GM20000 (cell line): ENCODE results near the gene DHRS12.

Experiments used
- DNase-seq: peaks from one replicate; pipeline ENCODE4 v3.0.0; 2012; ENCODE audit warnings: low spot score
- CTCF ChIP-seq: IDR thresholded peaks from 2 replicates; pipeline ENCODE4 v1.5.1; 2012; ENCODE audit warnings: mild to moderate bottlenecking, control low read depth; ENCODE audit errors: extremely low read depth, missing control alignments

The DHRS12 gene

DNA sequence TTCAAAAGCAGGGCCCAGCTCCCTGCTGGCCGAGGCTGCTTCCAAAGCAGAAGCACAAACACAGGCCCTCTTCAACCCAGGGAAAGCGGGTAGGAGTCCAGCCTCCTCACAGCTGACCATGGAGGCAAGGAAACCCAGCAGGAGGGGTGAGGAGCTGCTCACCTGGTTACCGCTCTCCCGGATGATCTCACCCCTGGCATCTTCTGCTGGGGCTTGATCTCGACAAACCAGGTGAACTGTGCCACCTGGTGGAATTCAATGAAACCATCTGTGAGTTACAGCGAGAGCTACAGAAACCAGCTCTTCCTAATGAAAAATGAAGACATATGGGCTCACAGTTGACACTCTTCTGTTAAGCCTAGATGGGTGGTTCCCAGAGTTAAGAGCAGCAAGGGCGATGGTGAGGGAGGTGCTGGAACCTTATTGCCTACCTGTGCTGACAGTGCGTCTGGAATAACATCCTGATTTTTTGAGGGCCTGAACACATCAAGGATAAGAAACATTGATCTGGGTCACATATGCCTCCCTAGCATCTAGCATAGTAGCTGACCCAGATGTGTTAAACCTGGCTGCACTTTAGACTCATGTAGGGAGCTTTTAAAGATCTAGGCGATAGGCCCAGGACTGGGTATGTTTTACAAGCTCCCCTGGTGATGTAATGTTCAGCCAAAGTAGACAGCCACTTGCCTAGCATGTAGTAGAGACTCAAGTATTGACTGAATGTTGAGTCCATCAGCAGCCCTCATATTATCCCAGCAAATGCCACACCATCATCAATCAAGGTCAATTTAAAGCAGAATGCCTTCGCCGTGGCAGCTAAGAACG, 6.1 kb downstream of the DHRS12 start:
- peak; percentile 68 for DNase-seq
- TF ChIP-seq CTCF, result peak; percentile 39

- no peak for TF ChIP-seq CTCF
Observed at GRCh38 chr13:51796546-51796945, 7.4 kb downstream of the DHRS12 start.

GRCh38 chr13:51795419-51795818, 8.5 kb downstream of the DHRS12 start:
- no peak for DNase-seq
- TF ChIP-seq CTCF, result no peak

More at GRCh38 chr13:51796546-51796945, 7.4 kb downstream of the DHRS12 start:
- DNase-seq, result no peak

- no peak for DNase-seq
- no peak for TF ChIP-seq CTCF
Observed at GRCh38 chr13:51794964-51795363, 9.0 kb downstream of the DHRS12 start.

DNA sequence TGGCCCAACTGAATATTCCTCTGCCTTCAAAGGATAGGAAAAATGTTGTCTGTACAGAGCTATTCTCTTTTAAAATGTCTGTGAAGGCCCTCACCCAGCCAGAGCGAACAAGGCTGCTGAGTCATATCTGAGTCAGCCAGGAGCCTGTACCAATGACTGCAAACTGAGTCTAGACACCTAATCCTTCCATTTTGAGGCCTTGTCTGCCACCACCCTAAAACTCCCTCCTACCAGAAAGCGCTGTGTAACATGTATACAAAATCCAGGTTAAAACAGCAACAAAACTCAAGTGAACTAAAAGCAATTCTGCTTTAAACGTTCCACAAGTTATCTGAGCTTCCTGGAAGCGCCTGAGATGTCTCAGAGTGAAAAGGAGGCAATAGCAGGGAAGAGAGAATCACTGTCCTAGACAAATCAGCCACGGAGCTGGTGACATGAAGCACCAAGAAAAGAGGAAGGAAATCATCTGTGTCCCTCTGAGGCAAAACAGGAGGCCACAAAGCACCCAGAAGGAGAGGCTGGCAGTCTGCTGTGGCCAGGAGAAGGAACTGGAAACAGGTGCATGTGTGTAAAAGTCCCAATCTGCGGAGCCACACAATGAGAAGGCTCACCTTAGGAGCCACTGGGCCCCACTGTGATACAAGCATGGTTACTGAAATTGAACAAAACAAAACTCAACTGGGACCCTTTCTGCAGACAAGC, 10.2 kb downstream of the DHRS12 start:
- no peak for TF ChIP-seq CTCF
- DNase-seq, result peak; percentile 52

DNA sequence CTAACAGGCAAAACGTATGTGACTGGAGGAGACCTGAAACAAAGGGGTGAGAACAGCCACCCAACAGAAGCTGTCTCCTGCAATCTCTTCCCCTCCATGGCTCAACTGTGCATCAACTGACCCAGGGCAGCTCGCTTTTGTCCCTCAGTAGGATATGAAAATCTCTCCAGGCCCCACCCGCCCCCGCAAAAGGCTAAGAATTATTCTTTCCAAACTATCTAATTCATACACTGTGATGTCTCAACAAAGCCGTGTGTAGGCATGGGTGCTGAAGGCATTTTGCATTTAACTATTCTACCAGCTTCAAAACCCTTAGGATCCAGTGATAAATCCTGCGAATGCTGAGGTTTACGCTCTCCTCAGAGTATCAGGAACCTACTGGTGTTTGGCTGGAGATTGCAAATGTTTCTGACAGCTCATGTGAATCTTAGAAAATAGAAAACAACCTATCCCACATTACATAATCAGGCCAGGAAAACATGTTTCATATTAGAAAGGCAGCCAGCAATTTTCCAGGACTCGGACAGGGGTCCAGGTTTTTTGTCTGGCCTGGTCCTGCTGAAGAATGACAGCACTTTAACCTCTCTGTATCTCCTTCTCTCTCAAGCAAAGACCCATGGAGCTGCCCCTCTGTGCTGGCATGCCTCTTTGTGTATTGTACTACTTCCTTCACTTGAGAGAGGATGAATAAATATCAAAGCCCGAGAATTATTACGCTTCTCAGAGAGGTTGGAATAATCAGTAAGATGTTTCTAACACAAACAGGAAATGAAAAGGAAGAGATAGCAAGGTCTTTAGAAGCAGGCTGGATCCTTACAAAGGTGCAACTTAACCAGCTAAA, 17.3 kb downstream of the DHRS12 start:
- no peak for TF ChIP-seq CTCF
- DNase-seq, result no peak
